H9 (cell line): ENCODE data around the gene DERA. TPM values are rescaled to one million over a fixed set of nuclear protein-coding genes. Genes with fewer than 3 reads are reported as not detected.

Source experiments
- DNase-seq: peaks from one replicate; pipeline ENCODE4 v3.0.0-alpha.2; 2017
- H2AFZ ChIP-seq: one replicate; pipeline ENCODE4 v1.6.1; 2013; ENCODE audit warnings: mild to moderate bottlenecking, low read length, control low read depth, moderate library complexity
- H2AK5ac ChIP-seq: 2 replicates; pipeline ENCODE4 v1.6.1; 2013; ENCODE audit warnings: low read length, control low read depth, mixed read lengths; ENCODE audit not compliant: insufficient read length
- H2BK120ac ChIP-seq: one replicate; pipeline ENCODE4 v1.6.1; 2013; ENCODE audit warnings: low read depth, mild to moderate bottlenecking, low read length, control low read depth, inconsistent platforms; ENCODE audit not compliant: poor library complexity, severe bottlenecking
- H2BK12ac ChIP-seq: 2 replicates; pipeline ENCODE4 v1.6.1; 2013; ENCODE audit warnings: low read length, control low read depth, mixed read lengths, low read depth; ENCODE audit not compliant: insufficient read length
- H2BK15ac ChIP-seq: 2 replicates; pipeline ENCODE4 v1.6.1; 2013; ENCODE audit warnings: low read depth, low read length, control low read depth
- H2BK20ac ChIP-seq: one replicate; pipeline ENCODE4 v1.6.1; 2013; ENCODE audit warnings: low read depth, mild to moderate bottlenecking, low read length, control low read depth, inconsistent platforms; ENCODE audit not compliant: poor library complexity, severe bottlenecking
- H2BK5ac ChIP-seq: 2 replicates; pipeline ENCODE4 v1.6.1; 2013; ENCODE audit warnings: low read length, control low read depth, mixed read lengths; ENCODE audit not compliant: insufficient read length
- H3K14ac ChIP-seq: 2 replicates; pipeline ENCODE4 v1.6.1; 2013; ENCODE audit warnings: low read length, control low read depth; ENCODE audit not compliant: insufficient read depth
- H3K18ac ChIP-seq: 2 replicates; pipeline ENCODE4 v1.6.1; 2013; ENCODE audit warnings: low read depth, mild to moderate bottlenecking, mixed read lengths, low read length, control low read depth; ENCODE audit not compliant: insufficient read length
- H3K23ac ChIP-seq: 2 replicates; pipeline ENCODE4 v1.6.1; 2013; ENCODE audit warnings: low read length, control low read depth, mixed read lengths, low read depth; ENCODE audit not compliant: insufficient read length
- H3K23me2 ChIP-seq: 2 replicates; pipeline ENCODE4 v1.6.1; 2013; ENCODE audit warnings: low read depth, mild to moderate bottlenecking, mixed read lengths, low read length, control low read depth; ENCODE audit not compliant: insufficient read length, poor library complexity, severe bottlenecking
- H3K27ac ChIP-seq: 2 replicates; pipeline ENCODE4 v1.5.1; 2013; ENCODE audit warnings: low read length, control low read depth, mixed read lengths, low read depth; ENCODE audit not compliant: insufficient read length
- H3K27me3 ChIP-seq: 2 replicates; pipeline ENCODE4 v1.6.1; 2013; ENCODE audit warnings: low read length, control low read depth, inconsistent platforms; ENCODE audit not compliant: insufficient read depth
- H3K4ac ChIP-seq: 2 replicates; pipeline ENCODE4 v1.6.1; 2013; ENCODE audit warnings: low read depth, mild to moderate bottlenecking, control low read depth, inconsistent platforms, low read length, moderate library complexity
- H3K4me1 ChIP-seq: 2 replicates; pipeline ENCODE4 v1.6.1; 2013; ENCODE audit warnings: low read length, control low read depth, inconsistent platforms; ENCODE audit not compliant: insufficient read depth
- H3K4me2 ChIP-seq: 2 replicates; pipeline ENCODE4 v1.6.1; 2013; ENCODE audit warnings: low read length, control low read depth, mixed read lengths; ENCODE audit not compliant: insufficient read length, insufficient read depth
- H3K56ac ChIP-seq: 2 replicates; pipeline ENCODE4 v1.6.1; 2013; ENCODE audit warnings: low read depth, mild to moderate bottlenecking, mixed read lengths, low read length, control low read depth; ENCODE audit not compliant: insufficient read length
- H3K79me1 ChIP-seq: 2 replicates; pipeline ENCODE4 v1.6.1; 2013; ENCODE audit warnings: low read depth, mild to moderate bottlenecking, moderate library complexity, low read length, control low read depth, inconsistent platforms; ENCODE audit not compliant: insufficient read depth, poor library complexity, severe bottlenecking
- H3K79me2 ChIP-seq: 2 replicates; pipeline ENCODE4 v1.6.1; 2013; ENCODE audit warnings: low read length, control low read depth, inconsistent platforms; ENCODE audit not compliant: insufficient read depth
- H3K9ac ChIP-seq: 2 replicates; pipeline ENCODE4 v1.6.1; 2013; ENCODE audit warnings: low read length, control low read depth, mixed read lengths; ENCODE audit not compliant: insufficient read length; ENCODE audit errors: extremely low read depth
- H3K9me3 ChIP-seq: one replicate; pipeline ENCODE4 v1.6.1; 2013; ENCODE audit warnings: low read depth, low read length, inconsistent platforms; ENCODE audit not compliant: control insufficient read depth
- H3T11ph ChIP-seq: one replicate; pipeline ENCODE4 v1.6.1; 2013; ENCODE audit warnings: mild to moderate bottlenecking, low read length, control low read depth, inconsistent platforms
- H4K20me1 ChIP-seq: one replicate; pipeline ENCODE4 v1.6.1; 2013; ENCODE audit not compliant: control insufficient read depth, insufficient read length, insufficient read depth
- H4K5ac ChIP-seq: 2 replicates; pipeline ENCODE4 v1.6.1; 2013; ENCODE audit warnings: low read depth, mild to moderate bottlenecking, mixed read lengths, low read length, control low read depth; ENCODE audit not compliant: insufficient read length
- H4K8ac ChIP-seq: replicated peaks from 2 replicates; pipeline ENCODE4 v1.6.1; 2013; ENCODE audit warnings: low read length, control low read depth, mixed read lengths, low read depth; ENCODE audit not compliant: insufficient read length
- H4K91ac ChIP-seq: 2 replicates; pipeline ENCODE4 v1.6.1; 2013; ENCODE audit warnings: low read depth, mild to moderate bottlenecking, moderate library complexity, mixed read lengths, low read length, control low read depth; ENCODE audit not compliant: insufficient read length
- H3K27ac Mint-ChIP-seq, 3 experiments: 2 replicates in 2 of 3; 3 replicates in 1 of 3; pipeline ENCODE4 v1.8.0; 2020 to 2021; ENCODE audit warnings: mixed read lengths in 3 of 3, mild to moderate bottlenecking in 1 of 3, moderate library complexity in 1 of 3
- H3K27me3 Mint-ChIP-seq: 2 replicates; pipeline ENCODE4 v1.8.0; 2021; ENCODE audit warnings: low read depth, mild to moderate bottlenecking, moderate library complexity, mixed read lengths
- H3K36me3 Mint-ChIP-seq, 3 experiments: 2 replicates in 2 of 3; 3 replicates in 1 of 3; pipeline ENCODE4 v1.8.0; 2020 to 2021; ENCODE audit warnings: low read depth in 3 of 3, mixed read lengths in 3 of 3; ENCODE audit not compliant: insufficient read depth in 1 of 3
- H3K4me1 Mint-ChIP-seq, 2 experiments: 2 replicates each; pipeline ENCODE4 v1.8.0; 2020; ENCODE audit warnings: mixed read lengths in 2 of 2
- H3K4me3 Mint-ChIP-seq, 2 experiments: 2 replicates in 1 of 2; 3 replicates in 1 of 2; pipeline ENCODE4 v1.8.0; 2020 to 2021; ENCODE audit warnings: mild to moderate bottlenecking in 2 of 2, mixed read lengths in 2 of 2, moderate library complexity in 1 of 2
- H3K9me3 Mint-ChIP-seq, 2 experiments: 2 replicates in 1 of 2; 3 replicates in 1 of 2; pipeline ENCODE4 v1.8.0; 2020; ENCODE audit warnings: mild to moderate bottlenecking in 2 of 2, mixed read lengths in 2 of 2, moderate library complexity in 1 of 2
- CTCF ChIP-seq: fragments of 200-600 bp; sonication (generic); conservative IDR thresholded peaks from 3 replicates; pipeline ENCODE4 v1.8.0; 2021; ENCODE audit warnings: antibody characterized with exemption, mild to moderate bottlenecking
- WGBS: extraction: QIAGEN DNeasy Blood & Tissue Kit; methylation state at CpG from one replicate; pipeline ENCODE4 v1.1.7; 2013; ENCODE audit warnings: missing lambda C conversion rate, low lambda C conversion rate, mixed read lengths; ENCODE audit not compliant: insufficient read length; ENCODE audit errors: extremely low coverage; 5-methylcytosine and 5-hydroxymethylcytosine counted together
- total RNA-seq: library from RNA; stranded (reverse); gene quantifications from 2 replicates; pipeline ENCODE4 v1.2.1, GENCODE V29; 2021

The DERA gene
- total RNA-seq, 1 experiment from 2014 or later = 20.9 TPM

GRCh38 chr12:15936751-15937150 lies 25.6 kb downstream of the DERA start:
- Histone ChIP-seq H2AK5ac (no peak overlapping the region), H3K56ac (no peak overlapping the region), H3K4me2 (no peak overlapping the region), H3K9me3 (no peaks in the 10 kb centered on the region), H3K14ac (no peak overlapping the region), H3T11ph (no peak overlapping the region), H2BK20ac (no peak overlapping the region), H3K23ac (no peak overlapping the region), H4K5ac (no peak overlapping the region), H3K27ac (no peak overlapping the region), H3K18ac (no peak overlapping the region), H3K27me3 (no peaks in the 10 kb centered on the region), H3K4ac (no peak overlapping the region; the same call in 1 of the 2 replicates), H3K23me2 (no peaks in the 10 kb centered on the region), H4K8ac (no peak overlapping the region), H4K20me1 (no peaks in the 10 kb centered on the region), H3K79me1 (no peaks in the 10 kb centered on the region), H3K9ac (no peak overlapping the region), H2AFZ (no peak overlapping the region), H2BK12ac (no peak overlapping the region), H3K4me1 (no peaks in the 10 kb centered on the region), H3K79me2 (no peaks in the 10 kb centered on the region), H2BK15ac (no peak overlapping the region), H2BK5ac (no peak overlapping the region), H2BK120ac (no peak overlapping the region), H4K91ac (peak overlapping the region; percentile 81)
- no peaks in the 10 kb centered on the region for H3K27me3 Mint-ChIP-seq
- no peak overlapping the region for H3K4me3 Mint-ChIP-seq
- H3K9me3 Mint-ChIP-seq = peaks cover 0 to 2% of the 10 kb centered on the region in 2 experiments; a peak in 2 of 5 replicates
- H3K4me1 Mint-ChIP-seq = peaks cover 6% of the 10 kb centered on the region in 2 experiments
- H3K36me3 Mint-ChIP-seq = peaks cover 0 to 5% (median 1%) of the 10 kb centered on the region in 3 experiments; a peak in 1 of 7 replicates
- DNase-seq = no peak
- no peak for TF ChIP-seq CTCF
- WGBS = no CpG with 5 or more reads among the region's 3 CpGs
- H3K27ac Mint-ChIP-seq = 0 out of 7 replicates have a peak overlapping the region, but pooled peaks of 1 of the 3 experiments have one; percentile 19
